ENCODE measurements around the gene PDE4B. TPM values are rescaled to one million over a fixed set of nuclear protein-coding genes. Genes with fewer than 3 reads are reported as not detected.

The PDE4B gene
- total and polyA plus RNA-seq, 9 of the 15 experiments (the other 6 are each of a cell fraction or from before 2014, with no cell fraction given): 0.09 TPM; not detected in 8

- TF ChIP-seq E2F6 (IDR thresholded peaks at IDR 0.05; ENCODE audit: borderline replicate concordance in 1 of 2, extremely low read depth in 1 of 2, insufficient read depth in 1 of 2, insufficient read length in 1 of 2, low read depth in 1 of 2, low read length in 1 of 2, poor library complexity in 1 of 2, severe bottlenecking in 1 of 2): no peak
- no peak for TF ChIP-seq ZNF57 (CRISPR knock-in tag; IDR thresholded peaks at IDR 0.05)
- no peak for TF ChIP-seq ZBTB33 (CRISPR knock-in tag; IDR thresholded peaks at IDR 0.05)
- no peak for TF ChIP-seq ZNF511 (CRISPR knock-in tag; IDR thresholded peaks at IDR 0.05)
- no peak for TF ChIP-seq ZNF717 (CRISPR knock-in tag; IDR thresholded peaks at IDR 0.05)
- TF ChIP-seq KAT7 (CRISPR knock-in tag; IDR thresholded peaks at IDR 0.05; ENCODE audit: borderline replicate concordance): no peak
These were observed 543.4 kb downstream of the PDE4B start (continued) for GRCh38 chr1:66335859-66336640.
